ENCODE measurements around the gene ISYNA1.

DNA sequence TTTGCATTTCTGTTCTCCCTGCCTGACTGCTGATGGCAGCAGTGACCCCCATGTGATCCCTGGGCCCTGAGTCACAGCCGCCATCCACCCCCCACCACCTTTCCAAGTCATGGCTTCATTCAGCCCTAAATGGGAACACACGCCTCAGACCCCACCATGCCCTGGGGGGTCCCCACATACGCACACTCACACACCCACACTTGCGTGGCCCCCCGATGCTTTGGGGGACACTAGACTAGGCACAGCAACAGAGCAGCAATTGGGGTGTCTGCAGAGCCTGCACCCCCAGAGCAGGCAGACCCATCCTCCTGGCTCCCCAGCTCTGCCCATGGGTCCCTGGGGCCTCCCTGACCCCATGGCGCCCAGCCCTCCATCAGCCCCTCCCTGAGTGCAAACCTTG lies 5.5 kb upstream of the ISYNA1 start:
- TF ChIP-seq GABPA (IDR thresholded peaks at IDR 0.05 in 1 of 2, conservative IDR thresholded peaks at IDR 0.05 in 1 of 2) (no peak), CTCF (IDR thresholded peaks at IDR 0.05; ENCODE audit: low read depth, low read length, missing input control) (no peak), SP1 (IDR thresholded peaks at IDR 0.05) (no peak), YY1 (IDR thresholded peaks at IDR 0.05) (no peak), MAX (IDR thresholded peaks at IDR 0.05) (no peak), RXRA (IDR thresholded peaks at IDR 0.05) (no peak), EGR1 (IDR thresholded peaks at IDR 0.05; ENCODE audit: low read depth in 2 of 2) (no peak), JUND (IDR thresholded peaks at IDR 0.05) (no peak), HNF4G (IDR thresholded peaks at IDR 0.05) (no peak)
- TF ChIP-seq, protein P1, sequence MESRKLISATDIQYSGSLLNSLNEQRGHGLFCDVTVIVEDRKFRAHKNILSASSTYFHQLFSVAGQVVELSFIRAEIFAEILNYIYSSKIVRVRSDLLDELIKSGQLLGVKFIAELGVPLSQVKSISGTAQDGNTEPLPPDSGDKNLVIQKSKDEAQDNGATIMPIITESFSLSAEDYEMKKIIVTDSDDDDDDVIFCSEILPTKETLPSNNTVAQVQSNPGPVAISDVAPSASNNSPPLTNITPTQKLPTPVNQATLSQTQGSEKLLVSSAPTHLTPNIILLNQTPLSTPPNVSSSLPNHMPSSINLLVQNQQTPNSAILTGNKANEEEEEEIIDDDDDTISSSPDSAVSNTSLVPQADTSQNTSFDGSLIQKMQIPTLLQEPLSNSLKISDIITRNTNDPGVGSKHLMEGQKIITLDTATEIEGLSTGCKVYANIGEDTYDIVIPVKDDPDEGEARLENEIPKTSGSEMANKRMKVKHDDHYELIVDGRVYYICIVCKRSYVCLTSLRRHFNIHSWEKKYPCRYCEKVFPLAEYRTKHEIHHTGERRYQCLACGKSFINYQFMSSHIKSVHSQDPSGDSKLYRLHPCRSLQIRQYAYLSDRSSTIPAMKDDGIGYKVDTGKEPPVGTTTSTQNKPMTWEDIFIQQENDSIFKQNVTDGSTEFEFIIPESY (IDR thresholded peaks at IDR 0.05): no peak

Data from liver (tissue), 3 donors.